Right cardiac atrium (tissue), 5 donors: ENCODE results near the gene EPHA7. TPM values are rescaled to one million over a fixed set of nuclear protein-coding genes. Genes with fewer than 3 reads are reported as not detected.

Experiments
- ATAC-seq, 2 donors: fragments of 200-7000 bp; cut with Tn5 transposase; one replicate each; pipeline versions ENCODE4 v1.8.0 to v1.9.1; 2020; ENCODE audit warnings: moderate library complexity in 2 of 2, mild to moderate bottlenecking in 1 of 2
- DNase-seq, 3 donors: peaks; one replicate each; pipeline ENCODE4 v3.0.0-alpha.2; 2020
- H3K27ac ChIP-seq: one replicate; pipeline ENCODE4 v1.5.1; 2013; ENCODE audit warnings: mild to moderate bottlenecking, low read length, control low read depth, moderate library complexity
- H3K27me3 ChIP-seq: one replicate; pipeline ENCODE4 v1.6.1; 2013; ENCODE audit not compliant: control insufficient read depth, insufficient read depth
- H3K4me1 ChIP-seq: one replicate; pipeline ENCODE4 v1.6.1; 2013; ENCODE audit warnings: low read length; ENCODE audit not compliant: control insufficient read depth, insufficient read depth
- H3K4me3 ChIP-seq: one replicate; pipeline ENCODE4 v1.5.1; 2013; ENCODE audit warnings: low read length, control low read depth
- H3K9me3 ChIP-seq: one replicate; pipeline ENCODE4 v1.6.1; 2013; ENCODE audit warnings: low read length; ENCODE audit not compliant: control insufficient read depth
- WGBS: extraction: QIAGEN DNeasy Blood & Tissue Kit; methylation state at CpG from one replicate; pipeline ENCODE4 v1.1.7; 2013; 5-methylcytosine and 5-hydroxymethylcytosine counted together
- intact Hi-C, 4 donors: fragments of 100-400 bp; cut with DNase I; formaldehyde crosslinking; loops; one replicate each; pipeline versions ENCODE4 v1.11.0 to v1.14.0; 2022 to 2023
- polyA plus RNA-seq: library from polyadenylated mRNA; stranded (reverse); fragments of 200-250 nt; gene quantifications from one replicate; pipeline ENCODE4 v1.2.3, GENCODE V29; 2013
- total RNA-seq, 4 donors: library from RNA; stranded (reverse); fragmentation: NEBNext Ultra II Directional; extraction: Animal tissue kit (Norgen Biotek cat#: 25700); gene quantifications; one replicate each; pipeline ENCODE4 v1.2.1, GENCODE V29; 2021
- donor health status: healthy with polysubstance abuse.
- donor health status: DM: no; HTN: yes; CAD: no.
- donor health status: DM: no; HTN: no; CAD: no.
- donor health status: DM: no; HTN: yes; CAD: no; lungs with severe emphysema.
- donor health status: DM: yes; HTN: yes; CAD: no.

EPHA7 gene
- total and polyA plus RNA-seq, 5 donors, result 6.6 to 26.9 (median 20.0) TPM

- Histone ChIP-seq H3K27me3 (no peaks in the 10 kb centered on the region), H3K4me1 (no peaks in the 10 kb centered on the region), H3K9me3 (no peaks in the 10 kb centered on the region), H3K27ac (no peak overlapping the region), H3K4me3 (peak overlapping the region; percentile 15)
- DNase-seq (no peak), ATAC-seq (no peak)
- intact Hi-C loops, result no loop called here
- WGBS, result 59% methylated on average over 3 of the region's 3 CpGs
Observed at GRCh38 chr6:93393554-93394074, 25.7 kb downstream of the EPHA7 start.

- intact Hi-C loops, result no loop called here
- Histone ChIP-seq H3K4me1 (no peaks in the 10 kb centered on the region), H3K27ac (no peak overlapping the region), H3K27me3 (no peaks in the 10 kb centered on the region), H3K9me3 (no peaks in the 10 kb centered on the region), H3K4me3 (no peak overlapping the region)
- DNase-seq (no peak), ATAC-seq (no peak)
- 79% methylated on average over 1 of the region's 1 CpG for WGBS
Observed at GRCh38 chr6:93392797-93393196, 26.6 kb downstream of the EPHA7 start.

- peak overlapping the region; percentile 20 for H3K4me3 ChIP-seq
Observed at GRCh38 chr6:93391965-93392364, 27.4 kb downstream of the EPHA7 start.

GRCh38 chr6:93389192-93389591, 30.2 kb downstream of the EPHA7 start:
- H3K4me1 ChIP-seq, result no peaks in the 10 kb centered on the region
- intact Hi-C loops, result no loop called here
- peak; percentile 63 to 66 for ATAC-seq
- 50% methylated on average over 4 of the region's 4 CpGs for WGBS
- H3K27ac ChIP-seq, result no peak overlapping the region
- no peak overlapping the region for H3K4me3 ChIP-seq
- DNase-seq, result no peak
- no peaks in the 10 kb centered on the region for H3K9me3 ChIP-seq
- H3K27me3 ChIP-seq, result no peaks in the 10 kb centered on the region

More at GRCh38 chr6:93391965-93392364, 27.4 kb downstream of the EPHA7 start:
- Histone ChIP-seq H3K4me1 (no peaks in the 10 kb centered on the region), H3K27me3 (no peaks in the 10 kb centered on the region), H3K27ac (peak overlapping the region; percentile 68), H3K9me3 (no peaks in the 10 kb centered on the region)
- intact Hi-C loops, result no loop called here
- ATAC-seq (no peak), DNase-seq (no peak)
- whole genome bisulfite sequencing, result 57% methylated on average over 5 of the region's 5 CpGs

- 68% methylated on average over 1 of the region's 1 CpG for WGBS
- intact Hi-C loops, result no loop called here
- no peak for ATAC-seq
Observed at GRCh38 chr6:93388070-93388469, 31.3 kb downstream of the EPHA7 start.

GRCh38 chr6:93376026-93376540, 43.3 kb downstream of the EPHA7 start:
- ATAC-seq (no peak), DNase-seq (no peak)
- intact Hi-C loops, result no loop called here
- no peaks in the 10 kb centered on the region for H3K9me3 ChIP-seq
- H3K27me3 ChIP-seq, result no peaks in the 10 kb centered on the region
- WGBS, result 85% methylated on average over 3 of the region's 3 CpGs
- no peak overlapping the region for H3K27ac ChIP-seq
- H3K4me1 ChIP-seq, result no peaks in the 10 kb centered on the region
- H3K4me3 ChIP-seq, result no peak overlapping the region

More at GRCh38 chr6:93388070-93388469, 31.3 kb downstream of the EPHA7 start:
- Histone ChIP-seq H3K27me3 (no peaks in the 10 kb centered on the region), H3K9me3 (no peaks in the 10 kb centered on the region), H3K27ac (no peak overlapping the region), H3K4me1 (no peaks in the 10 kb centered on the region), H3K4me3 (no peak overlapping the region)
- DNase-seq, result no peak

GRCh38 chr6:93373445-93373844, 45.9 kb downstream of the EPHA7 start:
- no peaks in the 10 kb centered on the region for H3K4me1 ChIP-seq
- ATAC-seq, result no peak
- H3K4me3 ChIP-seq, result no peak overlapping the region
- no peaks in the 10 kb centered on the region for H3K27me3 ChIP-seq
- intact Hi-C loops, result no loop called here
- DNase-seq, result no peak
- 82% methylated on average over 2 of the region's 2 CpGs for WGBS
- no peaks in the 10 kb centered on the region for H3K9me3 ChIP-seq
- H3K27ac ChIP-seq, result no peak overlapping the region

- intact Hi-C loops, result no loop called here
- H3K4me1 ChIP-seq, result no peaks in the 10 kb centered on the region
- no peaks in the 10 kb centered on the region for H3K27me3 ChIP-seq
- H3K27ac ChIP-seq, result no peak overlapping the region
- DNase-seq (no peak), ATAC-seq (no peak)
- H3K9me3 ChIP-seq, result no peaks in the 10 kb centered on the region
- no peak overlapping the region for H3K4me3 ChIP-seq
Observed at GRCh38 chr6:93371756-93372155, 47.6 kb downstream of the EPHA7 start.

GRCh38 chr6:93369586-93370134, 49.7 kb downstream of the EPHA7 start:
- Histone ChIP-seq H3K27ac (no peak overlapping the region), H3K4me3 (no peak overlapping the region), H3K9me3 (no peaks in the 10 kb centered on the region), H3K27me3 (no peaks in the 10 kb centered on the region), H3K4me1 (no peaks in the 10 kb centered on the region)
- no peak for DNase-seq
- WGBS, result 77% methylated on average over 3 of the region's 3 CpGs
- ATAC-seq, result no peak
- intact Hi-C loops, result no loop called here

- DNase-seq (no peak), ATAC-seq (no peak)
- Histone ChIP-seq H3K4me3 (no peak overlapping the region), H3K4me1 (no peaks in the 10 kb centered on the region), H3K27ac (no peak overlapping the region), H3K27me3 (no peaks in the 10 kb centered on the region), H3K9me3 (no peaks in the 10 kb centered on the region)
- WGBS, result 82% methylated on average over 7 of the region's 7 CpGs
- intact Hi-C loops, result no loop called here
Observed at GRCh38 chr6:93366506-93366905, 52.9 kb downstream of the EPHA7 start.

GRCh38 chr6:93365445-93365844, 53.9 kb downstream of the EPHA7 start:
- H3K9me3 ChIP-seq, result no peaks in the 10 kb centered on the region
- no peak overlapping the region for H3K27ac ChIP-seq
- DNase-seq, result no peak
- no peak for ATAC-seq
- no peak overlapping the region for H3K4me3 ChIP-seq
- WGBS, result 70% methylated on average over 3 of the region's 3 CpGs
- no peaks in the 10 kb centered on the region for H3K27me3 ChIP-seq
- H3K4me1 ChIP-seq, result no peaks in the 10 kb centered on the region
- intact Hi-C loops, result no loop called here

GRCh38 chr6:93358435-93358834, 60.9 kb downstream of the EPHA7 start:
- H3K4me3 ChIP-seq, result no peak overlapping the region

More at GRCh38 chr6:93358435-93358834, 60.9 kb downstream of the EPHA7 start:
- Histone ChIP-seq H3K27ac (no peak overlapping the region), H3K4me1 (no peaks in the 10 kb centered on the region), H3K9me3 (no peaks in the 10 kb centered on the region), H3K27me3 (no peaks in the 10 kb centered on the region)
- no peak for ATAC-seq
- intact Hi-C loops, result no loop called here
- peak in 1 of 3 donors; percentile 10 for DNase-seq
- 90% methylated on average over 2 of the region's 2 CpGs for WGBS
